HG03066 (cell line): ENCODE measurements around the gene DUSP22.

Experiments
- ATAC-seq: cut with Tn5 transposase; IDR thresholded peaks from one replicate; pipeline ENCODE4 v1.9.1; 2021; ENCODE audit warnings: low read depth; ENCODE audit not compliant: unreplicated experiment

DUSP22 gene

GRCh38 chr6:296151-297122 is 4.2 kb downstream of the DUSP22 start:
- no peak for ATAC-seq

- no peak for ATAC-seq
Observed at GRCh38 chr6:297571-298232, 5.4 kb downstream of the DUSP22 start.

- ATAC-seq: no peak
Observed at GRCh38 chr6:298233-299103, 6.2 kb downstream of the DUSP22 start.

- no peak for ATAC-seq
Observed at GRCh38 chr6:299104-299980, 7.1 kb downstream of the DUSP22 start.

DNA sequence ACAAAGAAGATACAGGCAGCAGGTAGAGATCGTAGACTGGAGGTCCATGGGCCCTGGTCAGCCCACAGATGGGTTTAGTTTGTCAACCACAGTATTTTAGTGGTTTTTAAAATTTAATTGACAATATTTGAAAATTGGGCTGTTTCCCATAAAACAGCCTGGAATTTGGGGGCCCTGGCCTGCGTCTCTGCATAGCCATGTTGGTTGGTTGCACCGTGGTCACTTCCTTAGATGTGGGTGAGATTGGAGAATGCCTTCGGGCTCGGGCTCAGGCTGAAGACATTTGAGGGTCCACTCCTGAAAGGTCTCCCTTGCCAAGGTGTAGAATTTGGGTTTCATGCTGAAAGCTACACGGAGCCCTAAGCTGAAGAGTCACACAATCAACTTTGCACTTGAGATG is 7.7 kb downstream of the DUSP22 start:
- no peak for ATAC-seq

DNA sequence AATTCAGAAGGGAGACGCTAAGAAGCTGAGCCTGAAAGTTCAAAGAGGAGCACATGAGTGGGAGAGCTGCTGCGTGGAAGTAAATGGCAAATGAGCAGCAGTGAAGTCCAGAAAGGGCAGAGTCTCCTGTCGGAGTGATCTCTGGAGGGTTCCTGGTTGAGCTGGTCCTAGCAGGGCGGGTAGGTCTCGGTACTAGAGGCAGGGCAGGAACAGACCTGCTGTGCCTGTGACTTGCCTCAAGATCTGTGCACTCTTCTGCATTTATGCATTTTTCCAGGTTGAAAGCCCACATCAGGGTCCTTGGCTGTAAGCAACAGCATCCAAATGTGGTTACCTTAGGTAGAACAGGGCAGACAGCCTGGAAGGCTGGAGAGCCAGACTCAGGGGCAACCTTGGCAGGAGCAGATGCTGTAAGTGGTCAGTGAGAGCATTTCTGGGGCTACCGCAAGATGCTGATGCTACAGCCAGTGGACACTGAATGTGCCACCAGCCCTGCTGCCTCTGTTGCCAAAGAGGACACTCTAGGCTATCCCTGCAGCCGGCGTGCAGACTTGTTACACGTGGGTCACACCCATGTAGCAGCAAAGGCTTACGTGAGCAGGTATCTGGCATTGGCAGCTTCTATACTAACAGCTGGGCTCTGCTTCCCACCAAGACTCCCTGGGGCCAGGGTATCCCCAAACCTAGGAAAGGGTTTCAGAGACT is 8.4 kb downstream of the DUSP22 start:
- ATAC-seq: no peak

DNA sequence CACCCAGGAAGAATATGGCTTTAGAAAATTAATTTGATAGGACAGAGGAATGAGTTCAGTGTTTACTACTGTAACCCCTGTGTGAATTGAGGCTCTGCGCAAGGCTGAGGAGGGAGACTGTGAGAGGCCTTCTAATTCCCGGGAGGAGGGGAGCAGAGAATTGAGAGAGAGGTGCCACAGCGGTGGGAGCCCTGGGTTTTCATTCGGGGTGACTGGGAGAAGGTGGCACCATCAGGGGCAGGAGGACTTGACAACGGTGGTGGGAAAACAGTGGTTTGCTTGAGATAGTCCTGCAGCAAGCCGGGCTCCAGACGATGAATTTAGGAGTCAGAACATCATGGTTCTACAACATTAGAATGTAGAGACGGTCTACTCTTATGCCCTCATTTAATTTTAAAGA is 9.2 kb downstream of the DUSP22 start:
- ATAC-seq: no peak

DNA sequence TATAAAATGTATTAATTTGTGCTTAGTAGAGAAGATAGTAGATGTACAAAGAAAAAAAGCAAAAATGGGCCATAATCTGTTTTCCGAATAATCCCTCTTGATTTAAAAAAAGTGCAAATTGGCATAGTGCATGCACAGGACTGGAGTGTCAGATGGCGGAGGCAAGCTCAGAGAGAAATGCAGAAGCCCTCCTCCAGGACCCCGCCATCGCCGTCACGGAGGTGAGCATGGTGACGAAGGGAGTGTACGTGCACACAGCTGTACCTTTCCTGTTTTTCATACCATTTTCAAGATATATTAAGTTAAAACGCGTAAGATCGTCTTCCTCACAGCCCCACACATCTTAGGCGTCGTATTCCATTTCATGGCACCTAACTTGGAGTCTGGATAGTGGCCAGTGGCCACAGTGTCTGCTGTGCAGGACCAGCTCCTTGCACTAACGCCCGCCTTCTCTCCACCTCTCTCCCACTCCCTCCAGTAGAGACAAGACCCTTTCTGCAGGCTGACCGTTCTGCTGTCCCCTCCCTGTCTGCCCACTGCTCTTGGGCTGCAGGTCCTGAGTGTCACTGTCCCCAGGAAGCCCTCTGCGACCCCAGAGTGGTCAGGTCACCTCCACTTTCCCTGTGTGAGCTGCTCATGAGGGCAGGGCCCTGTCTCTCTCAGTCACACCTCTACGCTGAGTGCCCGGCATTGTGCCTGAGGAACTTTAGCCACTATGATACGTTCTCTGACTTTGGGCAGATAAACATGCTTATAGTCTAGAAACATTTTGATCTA is 9.8 kb downstream of the DUSP22 start:
- ATAC-seq: no peak

- ATAC-seq: no peak
Observed at GRCh38 chr6:302760-303159, 10.5 kb downstream of the DUSP22 start.

GRCh38 chr6:303263-303662 is 11.0 kb downstream of the DUSP22 start:
- ATAC-seq: no peak

- no peak for ATAC-seq
Observed at GRCh38 chr6:303948-304558, 11.8 kb downstream of the DUSP22 start.

GRCh38 chr6:304833-305370 is 12.6 kb downstream of the DUSP22 start:
- no peak for ATAC-seq

DNA sequence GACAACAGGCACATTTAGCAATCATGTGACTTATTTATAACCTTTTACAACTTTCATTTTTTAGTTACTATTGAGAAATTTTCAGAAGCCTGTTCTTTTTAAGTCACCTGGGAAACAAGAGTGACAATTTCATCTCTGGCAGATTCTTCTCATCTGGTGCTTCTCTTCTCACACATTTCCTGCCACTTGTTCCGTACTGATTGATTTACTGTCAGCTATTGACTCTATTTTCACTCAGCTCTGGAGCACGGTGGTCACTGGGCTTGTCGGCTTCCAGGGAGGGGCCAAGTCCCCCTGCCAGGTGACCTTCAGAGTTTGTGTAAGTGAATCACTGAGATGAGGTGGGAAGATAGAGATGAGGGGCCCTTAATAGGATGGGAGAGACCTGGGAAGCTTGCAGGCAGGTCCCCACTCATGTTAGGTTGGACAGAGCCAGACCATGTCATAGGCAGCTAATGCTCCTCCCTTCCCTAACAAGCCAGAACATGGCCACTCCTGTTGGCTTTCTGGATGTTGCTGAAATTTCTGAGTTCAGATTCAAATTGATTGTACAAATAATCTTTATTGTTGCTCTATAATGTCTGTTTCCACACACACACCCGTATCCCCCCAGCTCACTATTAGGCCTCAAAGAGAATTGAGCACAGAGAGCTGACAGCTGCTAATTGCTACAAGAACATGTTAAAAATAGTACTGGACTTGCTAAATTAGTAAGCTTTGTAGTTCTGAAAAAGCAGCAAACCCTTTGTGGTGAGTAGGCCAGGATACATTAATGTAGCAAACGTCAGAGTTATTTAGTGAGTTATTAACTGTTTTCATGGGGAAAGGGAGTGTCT is 13.3 kb downstream of the DUSP22 start:
- ATAC-seq: peak; percentile 81

- ATAC-seq: no peak
Observed at GRCh38 chr6:306641-307061, 14.4 kb downstream of the DUSP22 start.

DNA sequence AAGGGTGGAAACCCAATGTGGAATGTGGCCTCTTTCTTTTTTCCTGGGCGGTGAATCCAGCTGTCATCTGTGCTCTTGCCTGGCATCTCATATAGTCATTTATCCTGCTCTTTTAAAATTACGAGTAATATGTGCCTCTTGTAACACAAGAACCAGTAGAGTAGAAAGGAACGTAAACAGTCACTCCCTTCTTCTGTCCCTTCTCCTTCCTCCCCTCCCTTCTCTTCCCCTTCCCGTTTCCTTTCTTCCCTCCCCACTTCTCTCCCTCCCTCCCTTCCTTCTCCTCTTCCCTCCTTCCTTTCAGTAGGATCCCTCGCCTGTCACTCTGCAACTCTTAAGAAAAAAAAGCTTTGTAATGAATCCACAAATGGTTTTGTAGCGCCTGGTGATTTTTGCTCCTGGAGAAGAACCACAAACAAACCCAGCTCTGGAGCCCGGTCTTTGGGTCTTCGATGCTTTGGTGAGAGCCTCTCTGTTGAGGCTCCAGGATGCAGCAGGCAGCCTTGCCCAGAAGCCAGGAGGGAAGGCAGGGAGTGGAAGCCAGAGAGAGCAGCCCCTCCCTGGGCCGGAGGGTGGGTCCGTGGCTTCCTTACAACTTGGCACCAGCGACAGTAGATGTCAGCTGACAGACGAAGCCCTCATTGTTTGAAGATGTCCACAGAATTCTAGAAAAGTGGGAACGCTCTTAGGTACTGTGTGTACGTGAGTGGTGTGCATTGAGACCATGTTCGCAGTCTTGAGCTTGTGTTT is 15.0 kb downstream of the DUSP22 start:
- ATAC-seq: no peak

GRCh38 chr6:307874-308273 is 15.6 kb downstream of the DUSP22 start:
- ATAC-seq: no peak
